ENCODE results near the gene RNF180.
"Not testable (repeated sequence)": the region's sequence is repeated elsewhere in the genome, so short reads cannot be mapped to it uniquely, and the experiment has no call there.

The RNF180 gene

DNA sequence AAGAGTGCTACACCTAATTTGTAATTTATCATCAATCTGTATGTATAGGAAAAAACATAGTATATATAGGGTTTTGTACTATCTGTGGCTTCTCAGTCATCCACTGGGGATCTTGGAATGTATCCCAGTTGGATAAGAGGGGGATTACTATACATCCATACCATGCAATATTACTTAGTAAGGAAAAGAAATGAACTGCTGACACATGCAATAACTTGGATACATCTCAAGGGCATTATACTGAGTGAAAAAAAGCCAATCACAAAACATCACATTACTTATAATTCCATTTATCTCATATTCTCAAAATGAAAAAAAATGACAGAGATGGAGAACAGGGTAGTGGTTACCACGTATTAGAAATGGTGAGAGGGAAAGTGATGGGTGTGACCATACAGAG, 231.9 kb downstream of the RNF180 start:
- no peak for DNase-seq (ENCODE audit: low spot score)

DNA sequence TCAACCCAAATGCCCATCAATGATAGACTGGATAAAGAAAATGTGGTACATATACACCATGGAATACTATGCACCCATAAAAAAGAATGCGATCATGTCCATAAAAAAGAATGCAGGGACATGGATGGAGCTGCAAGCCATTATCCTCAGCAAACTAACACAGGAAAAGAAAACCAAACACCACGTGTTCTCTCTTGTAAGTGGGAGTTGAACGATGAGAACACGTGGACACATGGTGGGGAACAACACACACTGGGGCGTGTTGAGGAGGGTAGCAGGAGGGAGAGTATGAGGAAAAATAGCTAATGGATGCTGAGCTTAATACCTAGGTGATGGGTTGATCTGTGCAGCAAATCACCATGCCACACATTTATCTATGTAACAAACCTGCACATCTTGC, 233.1 kb downstream of the RNF180 start:
- not testable (repeated sequence) for DNase-seq (ENCODE audit: low spot score)

DNA sequence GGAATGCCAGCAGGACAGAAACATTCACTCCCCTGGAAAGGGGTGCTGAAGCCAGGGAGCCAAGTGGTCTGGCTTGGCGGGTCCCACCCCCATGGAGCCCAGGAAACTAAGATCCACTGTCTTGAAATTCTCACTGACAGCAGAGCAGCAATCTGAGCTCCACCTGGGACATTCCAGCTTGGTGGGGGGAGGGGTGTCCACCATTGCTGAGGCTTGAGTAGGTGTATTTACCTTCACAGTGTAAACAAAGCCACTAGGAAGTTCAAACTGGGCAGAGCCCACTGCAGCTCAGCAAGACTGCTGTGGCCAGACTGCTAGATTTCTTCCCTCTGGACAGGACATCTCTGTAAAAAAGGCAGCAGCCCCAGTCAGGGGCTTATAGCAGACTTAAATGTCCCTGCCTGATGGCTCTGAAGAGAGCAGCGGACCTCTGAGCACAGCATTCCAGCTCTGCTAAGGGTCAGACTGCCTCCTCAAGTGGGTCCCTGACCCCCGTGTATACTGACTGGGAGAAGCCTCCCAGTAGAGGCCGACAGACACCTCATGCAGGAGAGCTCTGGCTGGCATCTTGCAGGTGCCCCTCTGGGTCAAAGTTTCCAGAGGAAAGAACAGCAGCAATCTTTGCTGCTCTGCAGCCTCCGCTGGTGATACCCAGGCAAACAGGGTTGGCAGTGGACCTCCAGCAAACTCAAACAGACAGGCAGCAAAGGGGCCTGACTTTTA, 241.6 kb downstream of the RNF180 start:
- not testable (repeated sequence) for DNase-seq (ENCODE audit: low spot score)

DNA sequence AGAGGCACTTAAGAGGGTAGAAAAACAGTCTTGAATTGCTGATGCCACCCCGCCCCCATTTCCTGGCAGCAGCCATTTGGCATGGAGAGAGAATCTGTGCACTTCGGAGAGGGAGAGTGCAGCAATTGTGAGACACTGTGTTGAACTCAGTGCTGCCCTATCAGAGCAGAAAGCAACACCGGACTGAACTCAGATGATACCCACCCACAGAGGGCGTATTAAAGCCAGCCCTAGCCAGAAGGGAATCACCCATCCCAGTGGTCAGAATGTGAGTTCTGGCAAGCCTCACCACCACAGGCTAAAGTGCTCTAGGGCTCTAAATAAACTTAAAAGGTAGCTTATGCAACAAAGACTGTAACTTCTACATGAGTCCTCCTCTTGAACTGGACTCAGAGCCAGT, 251.7 kb downstream of the RNF180 start:
- no peak for DNase-seq (ENCODE audit: low spot score)

DNA sequence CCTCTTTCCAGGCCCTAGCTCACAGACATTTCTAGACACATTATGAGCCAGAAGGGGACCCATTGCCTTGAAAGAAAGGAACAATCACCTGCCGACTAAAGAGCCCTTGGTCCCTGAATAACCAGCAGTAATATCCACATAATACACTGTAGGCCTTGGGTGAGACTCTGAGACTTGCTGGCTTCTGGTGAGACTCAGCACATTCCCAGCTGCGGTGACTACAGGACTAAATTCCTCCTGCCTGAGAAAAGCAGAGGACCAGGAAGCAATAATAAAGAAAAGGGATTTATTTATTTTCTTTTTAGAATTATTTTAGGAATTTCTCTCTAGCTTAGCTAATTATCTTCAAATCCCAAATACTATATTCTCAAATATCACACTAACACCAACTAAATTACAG, 252.4 kb downstream of the RNF180 start:
- no peak for DNase-seq (ENCODE audit: low spot score)
